Measurements from ENCODE around the gene TMEM9.

DNA sequence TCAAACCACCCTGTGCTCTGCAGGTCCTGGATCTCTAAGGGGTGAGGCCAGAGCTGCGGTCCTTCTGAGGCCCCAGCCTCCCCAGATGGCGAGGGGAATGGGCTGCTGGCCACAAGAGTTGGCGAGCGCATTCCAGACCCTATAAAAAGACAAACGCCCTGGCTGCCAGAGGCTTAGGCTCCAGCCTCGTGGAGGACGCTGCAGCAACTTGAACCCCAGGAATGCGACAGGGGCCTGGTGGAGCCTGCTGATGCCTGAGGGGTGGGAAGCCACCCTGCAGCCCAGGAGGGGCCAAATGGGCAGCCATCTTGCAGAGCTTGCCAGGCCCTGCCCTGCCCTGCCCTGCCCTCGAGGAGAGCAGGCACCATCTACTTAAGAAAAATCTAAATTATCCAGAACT is 50.6 kb downstream of the TMEM9 start:
- TF ChIP-seq, protein P1, sequence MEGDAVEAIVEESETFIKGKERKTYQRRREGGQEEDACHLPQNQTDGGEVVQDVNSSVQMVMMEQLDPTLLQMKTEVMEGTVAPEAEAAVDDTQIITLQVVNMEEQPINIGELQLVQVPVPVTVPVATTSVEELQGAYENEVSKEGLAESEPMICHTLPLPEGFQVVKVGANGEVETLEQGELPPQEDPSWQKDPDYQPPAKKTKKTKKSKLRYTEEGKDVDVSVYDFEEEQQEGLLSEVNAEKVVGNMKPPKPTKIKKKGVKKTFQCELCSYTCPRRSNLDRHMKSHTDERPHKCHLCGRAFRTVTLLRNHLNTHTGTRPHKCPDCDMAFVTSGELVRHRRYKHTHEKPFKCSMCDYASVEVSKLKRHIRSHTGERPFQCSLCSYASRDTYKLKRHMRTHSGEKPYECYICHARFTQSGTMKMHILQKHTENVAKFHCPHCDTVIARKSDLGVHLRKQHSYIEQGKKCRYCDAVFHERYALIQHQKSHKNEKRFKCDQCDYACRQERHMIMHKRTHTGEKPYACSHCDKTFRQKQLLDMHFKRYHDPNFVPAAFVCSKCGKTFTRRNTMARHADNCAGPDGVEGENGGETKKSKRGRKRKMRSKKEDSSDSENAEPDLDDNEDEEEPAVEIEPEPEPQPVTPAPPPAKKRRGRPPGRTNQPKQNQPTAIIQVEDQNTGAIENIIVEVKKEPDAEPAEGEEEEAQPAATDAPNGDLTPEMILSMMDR (IDR thresholded peaks at IDR 0.05 in 8 of 11, conservative IDR thresholded peaks at IDR 0.05 in 3 of 11): no peak
- no peak for TF ChIP-seq POLR2AphosphoS5 (IDR thresholded peaks at IDR 0.05)
- no peak for TF ChIP-seq POLR2A (IDR thresholded peaks at IDR 0.05)
